H9 (cell line): ENCODE data around the gene PHF1. TPM values are rescaled to one million over a fixed set of nuclear protein-coding genes. Genes with fewer than 3 reads are reported as not detected.

Experiments used
- DNase-seq: peaks from one replicate; pipeline ENCODE4 v3.0.0-alpha.2; 2017
- H2AFZ ChIP-seq: one replicate; pipeline ENCODE4 v1.6.1; 2013; ENCODE audit warnings: mild to moderate bottlenecking, low read length, control low read depth, moderate library complexity
- H2AK5ac ChIP-seq: 2 replicates; pipeline ENCODE4 v1.6.1; 2013; ENCODE audit warnings: low read length, control low read depth, mixed read lengths; ENCODE audit not compliant: insufficient read length
- H2BK120ac ChIP-seq: one replicate; pipeline ENCODE4 v1.6.1; 2013; ENCODE audit warnings: low read depth, mild to moderate bottlenecking, low read length, control low read depth, inconsistent platforms; ENCODE audit not compliant: poor library complexity, severe bottlenecking
- H2BK12ac ChIP-seq: 2 replicates; pipeline ENCODE4 v1.6.1; 2013; ENCODE audit warnings: low read length, control low read depth, mixed read lengths, low read depth; ENCODE audit not compliant: insufficient read length
- H2BK15ac ChIP-seq: 2 replicates; pipeline ENCODE4 v1.6.1; 2013; ENCODE audit warnings: low read depth, low read length, control low read depth
- H2BK20ac ChIP-seq: one replicate; pipeline ENCODE4 v1.6.1; 2013; ENCODE audit warnings: low read depth, mild to moderate bottlenecking, low read length, control low read depth, inconsistent platforms; ENCODE audit not compliant: poor library complexity, severe bottlenecking
- H2BK5ac ChIP-seq: 2 replicates; pipeline ENCODE4 v1.6.1; 2013; ENCODE audit warnings: low read length, control low read depth, mixed read lengths; ENCODE audit not compliant: insufficient read length
- H3K14ac ChIP-seq: 2 replicates; pipeline ENCODE4 v1.6.1; 2013; ENCODE audit warnings: low read length, control low read depth; ENCODE audit not compliant: insufficient read depth
- H3K18ac ChIP-seq: 2 replicates; pipeline ENCODE4 v1.6.1; 2013; ENCODE audit warnings: low read depth, mild to moderate bottlenecking, mixed read lengths, low read length, control low read depth; ENCODE audit not compliant: insufficient read length
- H3K23ac ChIP-seq: 2 replicates; pipeline ENCODE4 v1.6.1; 2013; ENCODE audit warnings: low read length, control low read depth, mixed read lengths, low read depth; ENCODE audit not compliant: insufficient read length
- H3K23me2 ChIP-seq: 2 replicates; pipeline ENCODE4 v1.6.1; 2013; ENCODE audit warnings: low read depth, mild to moderate bottlenecking, mixed read lengths, low read length, control low read depth; ENCODE audit not compliant: insufficient read length, poor library complexity, severe bottlenecking
- H3K27ac ChIP-seq: 2 replicates; pipeline ENCODE4 v1.5.1; 2013; ENCODE audit warnings: low read length, control low read depth, mixed read lengths, low read depth; ENCODE audit not compliant: insufficient read length
- H3K27me3 ChIP-seq: 2 replicates; pipeline ENCODE4 v1.6.1; 2013; ENCODE audit warnings: low read length, control low read depth, inconsistent platforms; ENCODE audit not compliant: insufficient read depth
- H3K4ac ChIP-seq: 2 replicates; pipeline ENCODE4 v1.6.1; 2013; ENCODE audit warnings: low read depth, mild to moderate bottlenecking, control low read depth, inconsistent platforms, low read length, moderate library complexity
- H3K4me1 ChIP-seq: 2 replicates; pipeline ENCODE4 v1.6.1; 2013; ENCODE audit warnings: low read length, control low read depth, inconsistent platforms; ENCODE audit not compliant: insufficient read depth
- H3K4me2 ChIP-seq: 2 replicates; pipeline ENCODE4 v1.6.1; 2013; ENCODE audit warnings: low read length, control low read depth, mixed read lengths; ENCODE audit not compliant: insufficient read length, insufficient read depth
- H3K56ac ChIP-seq: 2 replicates; pipeline ENCODE4 v1.6.1; 2013; ENCODE audit warnings: low read depth, mild to moderate bottlenecking, mixed read lengths, low read length, control low read depth; ENCODE audit not compliant: insufficient read length
- H3K79me1 ChIP-seq: 2 replicates; pipeline ENCODE4 v1.6.1; 2013; ENCODE audit warnings: low read depth, mild to moderate bottlenecking, moderate library complexity, low read length, control low read depth, inconsistent platforms; ENCODE audit not compliant: insufficient read depth, poor library complexity, severe bottlenecking
- H3K79me2 ChIP-seq: 2 replicates; pipeline ENCODE4 v1.6.1; 2013; ENCODE audit warnings: low read length, control low read depth, inconsistent platforms; ENCODE audit not compliant: insufficient read depth
- H3K9ac ChIP-seq: 2 replicates; pipeline ENCODE4 v1.6.1; 2013; ENCODE audit warnings: low read length, control low read depth, mixed read lengths; ENCODE audit not compliant: insufficient read length; ENCODE audit errors: extremely low read depth
- H3K9me3 ChIP-seq: one replicate; pipeline ENCODE4 v1.6.1; 2013; ENCODE audit warnings: low read depth, low read length, inconsistent platforms; ENCODE audit not compliant: control insufficient read depth
- H3T11ph ChIP-seq: one replicate; pipeline ENCODE4 v1.6.1; 2013; ENCODE audit warnings: mild to moderate bottlenecking, low read length, control low read depth, inconsistent platforms
- H4K20me1 ChIP-seq: one replicate; pipeline ENCODE4 v1.6.1; 2013; ENCODE audit not compliant: control insufficient read depth, insufficient read length, insufficient read depth
- H4K5ac ChIP-seq: 2 replicates; pipeline ENCODE4 v1.6.1; 2013; ENCODE audit warnings: low read depth, mild to moderate bottlenecking, mixed read lengths, low read length, control low read depth; ENCODE audit not compliant: insufficient read length
- H4K8ac ChIP-seq: replicated peaks from 2 replicates; pipeline ENCODE4 v1.6.1; 2013; ENCODE audit warnings: low read length, control low read depth, mixed read lengths, low read depth; ENCODE audit not compliant: insufficient read length
- H4K91ac ChIP-seq: 2 replicates; pipeline ENCODE4 v1.6.1; 2013; ENCODE audit warnings: low read depth, mild to moderate bottlenecking, moderate library complexity, mixed read lengths, low read length, control low read depth; ENCODE audit not compliant: insufficient read length
- H3K27ac Mint-ChIP-seq, 3 experiments: 2 replicates in 2 of 3; 3 replicates in 1 of 3; pipeline ENCODE4 v1.8.0; 2020 to 2021; ENCODE audit warnings: mixed read lengths in 3 of 3, mild to moderate bottlenecking in 1 of 3, moderate library complexity in 1 of 3
- H3K27me3 Mint-ChIP-seq: 2 replicates; pipeline ENCODE4 v1.8.0; 2021; ENCODE audit warnings: low read depth, mild to moderate bottlenecking, moderate library complexity, mixed read lengths
- H3K36me3 Mint-ChIP-seq, 3 experiments: 2 replicates in 2 of 3; 3 replicates in 1 of 3; pipeline ENCODE4 v1.8.0; 2020 to 2021; ENCODE audit warnings: low read depth in 3 of 3, mixed read lengths in 3 of 3; ENCODE audit not compliant: insufficient read depth in 1 of 3
- H3K4me1 Mint-ChIP-seq, 2 experiments: 2 replicates each; pipeline ENCODE4 v1.8.0; 2020; ENCODE audit warnings: mixed read lengths in 2 of 2
- H3K4me3 Mint-ChIP-seq, 2 experiments: 2 replicates in 1 of 2; 3 replicates in 1 of 2; pipeline ENCODE4 v1.8.0; 2020 to 2021; ENCODE audit warnings: mild to moderate bottlenecking in 2 of 2, mixed read lengths in 2 of 2, moderate library complexity in 1 of 2
- H3K9me3 Mint-ChIP-seq, 2 experiments: 2 replicates in 1 of 2; 3 replicates in 1 of 2; pipeline ENCODE4 v1.8.0; 2020; ENCODE audit warnings: mild to moderate bottlenecking in 2 of 2, mixed read lengths in 2 of 2, moderate library complexity in 1 of 2
- WGBS: extraction: QIAGEN DNeasy Blood & Tissue Kit; methylation state at CpG from one replicate; pipeline ENCODE4 v1.1.7; 2013; ENCODE audit warnings: missing lambda C conversion rate, low lambda C conversion rate, mixed read lengths; ENCODE audit not compliant: insufficient read length; ENCODE audit errors: extremely low coverage; 5-methylcytosine and 5-hydroxymethylcytosine counted together
- total RNA-seq: library from RNA; stranded (reverse); gene quantifications from 2 replicates; pipeline ENCODE4 v1.2.1, GENCODE V29; 2021
- TF ChIP-seq, protein P1 (sequence below): fragments of 200-600 bp; sonication (generic); conservative IDR thresholded peaks from 3 replicates; pipeline ENCODE4 v1.8.0; 2021; ENCODE audit warnings: antibody characterized with exemption, mild to moderate bottlenecking

The PHF1 gene
- total RNA-seq, 1 experiment from 2014 or later = 56.8 TPM

GRCh38 chr6:33451606-33452005 lies 40.8 kb downstream of the PHF1 start:
- Histone ChIP-seq H3K4me1 (no peaks in the 10 kb centered on the region), H3K4me2 (no peak overlapping the region), H3K9me3 (no peaks in the 10 kb centered on the region), H4K8ac (no peak overlapping the region), H2BK20ac (no peak overlapping the region), H3K79me2 (no peaks in the 10 kb centered on the region), H3K4ac (no peak overlapping the region), H2AK5ac (no peak overlapping the region), H3K79me1 (no peaks in the 10 kb centered on the region), H3K56ac (no peak overlapping the region), H3K23ac (no peak overlapping the region), H2BK120ac (no peak overlapping the region), H3T11ph (no peak overlapping the region), H4K91ac (no peak overlapping the region), H3K23me2 (peaks cover 10% of the 10 kb centered on the region), H4K5ac (no peak overlapping the region), H3K9ac (no peak overlapping the region), H4K20me1 (no peaks in the 10 kb centered on the region), H2BK5ac (no peak overlapping the region), H3K18ac (no peak overlapping the region), H3K14ac (no peak overlapping the region), H3K27ac (no peak overlapping the region), H2BK12ac (no peak overlapping the region), H2AFZ (no peak overlapping the region), H2BK15ac (no peak overlapping the region), H3K27me3 (no peaks in the 10 kb centered on the region)
- peaks cover 17 to 30% of the 10 kb centered on the region in 2 experiments for H3K4me1 Mint-ChIP-seq
- no peaks in the 10 kb centered on the region for H3K9me3 Mint-ChIP-seq
- TF ChIP-seq, protein P1, sequence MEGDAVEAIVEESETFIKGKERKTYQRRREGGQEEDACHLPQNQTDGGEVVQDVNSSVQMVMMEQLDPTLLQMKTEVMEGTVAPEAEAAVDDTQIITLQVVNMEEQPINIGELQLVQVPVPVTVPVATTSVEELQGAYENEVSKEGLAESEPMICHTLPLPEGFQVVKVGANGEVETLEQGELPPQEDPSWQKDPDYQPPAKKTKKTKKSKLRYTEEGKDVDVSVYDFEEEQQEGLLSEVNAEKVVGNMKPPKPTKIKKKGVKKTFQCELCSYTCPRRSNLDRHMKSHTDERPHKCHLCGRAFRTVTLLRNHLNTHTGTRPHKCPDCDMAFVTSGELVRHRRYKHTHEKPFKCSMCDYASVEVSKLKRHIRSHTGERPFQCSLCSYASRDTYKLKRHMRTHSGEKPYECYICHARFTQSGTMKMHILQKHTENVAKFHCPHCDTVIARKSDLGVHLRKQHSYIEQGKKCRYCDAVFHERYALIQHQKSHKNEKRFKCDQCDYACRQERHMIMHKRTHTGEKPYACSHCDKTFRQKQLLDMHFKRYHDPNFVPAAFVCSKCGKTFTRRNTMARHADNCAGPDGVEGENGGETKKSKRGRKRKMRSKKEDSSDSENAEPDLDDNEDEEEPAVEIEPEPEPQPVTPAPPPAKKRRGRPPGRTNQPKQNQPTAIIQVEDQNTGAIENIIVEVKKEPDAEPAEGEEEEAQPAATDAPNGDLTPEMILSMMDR = no peak
- H3K27me3 Mint-ChIP-seq = no peaks in the 10 kb centered on the region; the same call in 1 of the 2 replicates
- peak overlapping the region in 1 of 3 experiments; percentile 48; a peak in 2 of 7 replicates for H3K27ac Mint-ChIP-seq
- H3K36me3 Mint-ChIP-seq = peaks cover 39 to 76% (median 63%) of the 10 kb centered on the region in 3 experiments
- no peak for DNase-seq
- H3K4me3 Mint-ChIP-seq = no peak overlapping the region
- no CpG with 5 or more reads among the region's 15 CpGs for WGBS
